CD4-positive, alpha-beta T cell (primary cell): ENCODE results near the gene FNDC3B. TPM values are rescaled to one million over a fixed set of nuclear protein-coding genes. Genes with fewer than 3 reads are reported as not detected.

ENCODE experiments used
- ATAC-seq: fragments of 200-7000 bp; cut with Tn5 transposase; one replicate; pipeline ENCODE4 v1.10.0; 2022; ENCODE audit warnings: mild to moderate bottlenecking; ENCODE audit not compliant: poor library complexity
- CTCF ChIA-PET: fragments of 350-600 bp; sonication (Branson Sonifier 250); formaldehyde crosslinking; loops from one replicate; lab custom pipeline; 2021; ENCODE audit warnings: antibody characterized with exemption, inconsistent platforms; lab: Charles Lee
- POLR2A ChIA-PET: fragments of 350-600 bp; sonication (Branson Sonifier 250); formaldehyde crosslinking; loops from one replicate; lab custom pipeline; 2021; ENCODE audit warnings: antibody characterized with exemption, inconsistent platforms; lab: Charles Lee
- DNase-seq, 14 experiments: peaks; one replicate each; pipeline ENCODE4 v3.0.0-alpha.2; 2013 to 2020; ENCODE audit warnings: mixed read lengths in 2 of 14
- H3K27ac ChIP-seq, 2 donors: one replicate each; pipeline versions ENCODE4 v1.5.1 to v1.7.0; 2013; ENCODE audit warnings: low read length in 2 of 2, low read depth in 1 of 2, mild to moderate bottlenecking in 1 of 2
- H3K27me3 ChIP-seq, 2 experiments: 1 replicate in 1 of 2; 2 replicates in 1 of 2; pipeline versions ENCODE4 v1.6.1 to v1.7.0; 2013; ENCODE audit warnings: low read length in 2 of 2, control low read depth in 1 of 2, mild to moderate bottlenecking in 1 of 2, moderate library complexity in 1 of 2; ENCODE audit not compliant: insufficient read depth in 2 of 2, control insufficient read depth in 1 of 2
- H3K36me3 ChIP-seq: one replicate; pipeline ENCODE4 v1.6.1; 2013; ENCODE audit warnings: low read length, control low read depth; ENCODE audit not compliant: insufficient read depth
- H3K4me1 ChIP-seq: one replicate; pipeline ENCODE4 v1.6.1; 2013; ENCODE audit warnings: low read length, control low read depth; ENCODE audit not compliant: insufficient read depth
- H3K4me3 ChIP-seq: one replicate; pipeline ENCODE4 v1.5.1; 2013; ENCODE audit warnings: mild to moderate bottlenecking, low read length, moderate library complexity
- H3K9me3 ChIP-seq, 2 experiments: 1 replicate in 1 of 2; 2 replicates in 1 of 2; pipeline versions ENCODE4 v1.6.1 to v1.7.0; 2013; ENCODE audit warnings: low read length in 2 of 2, mild to moderate bottlenecking in 2 of 2, control low read depth in 1 of 2, moderate library complexity in 1 of 2; ENCODE audit not compliant: control insufficient read depth in 1 of 2, insufficient read depth in 1 of 2
- H3K27ac Mint-ChIP-seq: one replicate; pipeline ENCODE4 v1.8.0; 2020; ENCODE audit warnings: mixed read lengths
- H3K27me3 Mint-ChIP-seq: one replicate; pipeline ENCODE4 v1.8.0; 2021; ENCODE audit warnings: mixed read lengths
- H3K36me3 Mint-ChIP-seq: one replicate; pipeline ENCODE4 v1.8.0; 2021; ENCODE audit warnings: low read depth, mixed read lengths
- H3K4me1 Mint-ChIP-seq: one replicate; pipeline ENCODE4 v1.8.0; 2021; ENCODE audit warnings: low read depth, mixed read lengths
- H3K4me3 Mint-ChIP-seq: one replicate; pipeline ENCODE4 v1.8.0; 2020; ENCODE audit warnings: mild to moderate bottlenecking, mixed read lengths
- H3K9me3 Mint-ChIP-seq: one replicate; pipeline ENCODE4 v1.8.0; 2020; ENCODE audit warnings: mixed read lengths
- intact Hi-C, 2 experiments: fragments of 100-400 bp; cut with DNase I in 1 of 2; cut with micrococcal nuclease in 1 of 2; formaldehyde crosslinking; loops; one replicate each; pipeline versions ENCODE4 v1.15.1 to v1.9.0; 2023 to 2025; cut with DNase I, micrococcal nuclease
- total RNA-seq, 174 experiments: library from RNA in 2 of 174; stranded (reverse) in 2 of 174; gene quantifications; one replicate each; pipeline ENCODE4 v1.2.3 and lab custom pipeline; 2021 to 2026
- TF ChIP-seq, protein P1 (sequence below): fragments of 200-600 bp; IDR thresholded peaks from one replicate; pipeline ENCODE4 v1.8.0; 2022; ENCODE audit warnings: antibody characterized with exemption, mild to moderate bottlenecking

FNDC3B gene
- total RNA-seq, 2 experiments from 2014 or later: 26.1 to 28.7 TPM

DNA sequence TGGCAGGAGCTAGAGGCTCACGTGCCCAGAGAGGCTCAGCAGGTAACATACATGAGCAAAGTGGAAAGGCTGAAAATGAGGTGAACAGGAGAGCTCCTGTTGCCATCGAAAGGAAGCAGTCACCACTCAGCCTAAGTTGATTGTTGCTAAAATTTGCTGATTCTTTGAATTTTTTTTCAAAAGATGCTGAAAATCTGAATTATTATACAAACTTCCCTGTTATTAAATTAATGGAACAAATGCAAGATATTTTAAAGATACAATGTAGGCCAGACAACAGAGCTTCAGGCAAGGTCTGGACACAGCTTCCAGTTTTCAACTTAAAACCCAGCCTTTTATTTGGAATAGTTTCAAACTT is 257.6 kb downstream of the FNDC3B start:
- no peak overlapping the region for H3K27ac ChIP-seq
- DNase-seq (no peak), ATAC-seq (no peak)
- H3K36me3 Mint-ChIP-seq: peaks cover 63% of the 10 kb centered on the region
- no peak overlapping the region for H3K27ac Mint-ChIP-seq
- no peaks in the 10 kb centered on the region for H3K27me3 Mint-ChIP-seq
- H3K36me3 ChIP-seq: peaks cover 17% of the 10 kb centered on the region
- H3K9me3 Mint-ChIP-seq: no peaks in the 10 kb centered on the region
- POLR2A ChIA-PET: no interaction called here
- H3K4me3 ChIP-seq: no peak overlapping the region
- no peak overlapping the region for H3K4me3 Mint-ChIP-seq
- H3K4me1 ChIP-seq: no peaks in the 10 kb centered on the region
- TF ChIP-seq, protein P1, sequence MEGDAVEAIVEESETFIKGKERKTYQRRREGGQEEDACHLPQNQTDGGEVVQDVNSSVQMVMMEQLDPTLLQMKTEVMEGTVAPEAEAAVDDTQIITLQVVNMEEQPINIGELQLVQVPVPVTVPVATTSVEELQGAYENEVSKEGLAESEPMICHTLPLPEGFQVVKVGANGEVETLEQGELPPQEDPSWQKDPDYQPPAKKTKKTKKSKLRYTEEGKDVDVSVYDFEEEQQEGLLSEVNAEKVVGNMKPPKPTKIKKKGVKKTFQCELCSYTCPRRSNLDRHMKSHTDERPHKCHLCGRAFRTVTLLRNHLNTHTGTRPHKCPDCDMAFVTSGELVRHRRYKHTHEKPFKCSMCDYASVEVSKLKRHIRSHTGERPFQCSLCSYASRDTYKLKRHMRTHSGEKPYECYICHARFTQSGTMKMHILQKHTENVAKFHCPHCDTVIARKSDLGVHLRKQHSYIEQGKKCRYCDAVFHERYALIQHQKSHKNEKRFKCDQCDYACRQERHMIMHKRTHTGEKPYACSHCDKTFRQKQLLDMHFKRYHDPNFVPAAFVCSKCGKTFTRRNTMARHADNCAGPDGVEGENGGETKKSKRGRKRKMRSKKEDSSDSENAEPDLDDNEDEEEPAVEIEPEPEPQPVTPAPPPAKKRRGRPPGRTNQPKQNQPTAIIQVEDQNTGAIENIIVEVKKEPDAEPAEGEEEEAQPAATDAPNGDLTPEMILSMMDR: no peak
- intact Hi-C loops: no loop called here
- no peaks in the 10 kb centered on the region for H3K27me3 ChIP-seq
- CTCF ChIA-PET: no interaction called here
- no peaks in the 10 kb centered on the region for H3K4me1 Mint-ChIP-seq
- no peaks in the 10 kb centered on the region for H3K9me3 ChIP-seq

DNA sequence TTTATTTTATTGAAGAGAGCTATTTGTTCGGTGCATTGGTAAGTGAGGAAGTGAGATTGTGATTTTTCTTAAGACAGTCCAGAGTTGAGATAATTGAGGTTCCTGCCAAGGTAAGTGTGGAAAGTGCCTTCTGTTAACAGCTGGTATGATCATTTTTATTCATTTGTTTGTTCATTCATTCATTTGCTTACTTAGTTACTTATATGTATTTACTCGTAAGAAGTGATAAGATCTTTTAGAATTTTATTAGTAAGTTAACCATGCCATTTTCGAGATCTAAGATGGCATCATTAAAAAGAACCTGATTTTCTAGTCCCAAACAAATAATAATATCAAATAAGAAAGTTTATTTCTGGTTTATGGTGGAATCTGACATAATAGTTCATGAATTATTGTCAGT is 258.9 kb downstream of the FNDC3B start:
- Mint-ChIP-seq H3K9me3 (no peaks in the 10 kb centered on the region), H3K27ac (no peak overlapping the region), H3K36me3 (peaks cover 66% of the 10 kb centered on the region), H3K27me3 (no peaks in the 10 kb centered on the region), H3K4me3 (no peak overlapping the region), H3K4me1 (no peaks in the 10 kb centered on the region)
- TF ChIP-seq, protein P1: no peak
- ChIA-PET POLR2A (no interaction called here), CTCF (no interaction called here)
- DNase-seq (no peak), ATAC-seq (no peak)
- no peaks in the 10 kb centered on the region for H3K27me3 ChIP-seq
- intact Hi-C loops: no loop called here
- H3K9me3 ChIP-seq: no peaks in the 10 kb centered on the region
- peaks cover 17% of the 10 kb centered on the region for H3K36me3 ChIP-seq
- no peak overlapping the region for H3K4me3 ChIP-seq
- H3K27ac ChIP-seq: no peak overlapping the region
- H3K4me1 ChIP-seq: no peaks in the 10 kb centered on the region

DNA sequence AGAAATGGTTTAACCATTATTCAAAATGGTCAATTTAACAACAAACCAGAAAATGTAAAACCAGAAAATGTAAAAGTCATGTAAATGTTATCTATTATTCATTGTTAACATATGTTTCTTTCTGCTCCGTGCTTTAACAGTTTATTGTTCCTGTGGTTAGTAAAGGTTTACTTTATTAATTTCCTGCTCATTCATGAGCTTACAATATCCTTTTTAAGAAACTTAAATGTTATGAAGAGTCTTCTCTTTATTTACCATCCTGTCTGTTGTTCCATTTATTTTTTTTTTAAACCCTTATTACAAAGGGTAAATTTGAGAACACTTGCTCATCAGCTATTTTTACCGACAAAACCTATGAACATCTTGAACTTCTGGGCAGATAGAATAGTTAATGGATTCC is 260.8 kb downstream of the FNDC3B start:
- Mint-ChIP-seq H3K9me3 (no peaks in the 10 kb centered on the region), H3K27ac (no peak overlapping the region), H3K36me3 (peaks cover 63% of the 10 kb centered on the region), H3K4me3 (no peak overlapping the region), H3K27me3 (no peaks in the 10 kb centered on the region), H3K4me1 (no peaks in the 10 kb centered on the region)
- no peak overlapping the region for H3K27ac ChIP-seq
- H3K27me3 ChIP-seq: no peaks in the 10 kb centered on the region
- DNase-seq (no peak), ATAC-seq (no peak)
- H3K36me3 ChIP-seq: peaks cover 15% of the 10 kb centered on the region
- POLR2A ChIA-PET: interaction anchor here (0.8 kb wide), 1 partner anchor 24 kb away, joined by 3 read pairs; no protein-coding TSS in a partner anchor
- CTCF ChIA-PET: interaction anchor here (0.5 to 0.9 kb wide), 2 partner anchors 32 to 273 kb away, joined by 3 read pairs; no protein-coding TSS in a partner anchor
- no peaks in the 10 kb centered on the region for H3K9me3 ChIP-seq
- H3K4me3 ChIP-seq: no peak overlapping the region
- H3K4me1 ChIP-seq: no peaks in the 10 kb centered on the region
- intact Hi-C loops: no loop called here
- TF ChIP-seq, protein P1: no peak
